DOHH2 (cell line): ENCODE data around the gene UBE2S.

ENCODE experiments used
- H3F3A ChIP-seq: fragments of 200-600 bp; sonication (generic), shearing (Covaris generic); 2 replicates; pipeline ENCODE4 v1.6.0; 2016; ENCODE audit warnings: antibody characterized with exemption, mild to moderate bottlenecking; ENCODE audit not compliant: control insufficient read depth, insufficient read depth
- H3K27ac ChIP-seq: fragments of 200-600 bp; sonication (generic); 2 replicates; pipeline ENCODE4 v1.5.1; 2014; ENCODE audit warnings: low read depth, mild to moderate bottlenecking, low read length, moderate library complexity
- H3K27me3 ChIP-seq: fragments of 200-600 bp; sonication (generic); 2 replicates; pipeline ENCODE4 v1.6.1; 2014; ENCODE audit warnings: mild to moderate bottlenecking, low read length, mixed read lengths; ENCODE audit not compliant: control insufficient read depth
- H3K36me3 ChIP-seq: fragments of 200-600 bp; sonication (generic); 2 replicates; pipeline ENCODE4 v1.6.1; 2014; ENCODE audit warnings: mild to moderate bottlenecking, low read length, moderate library complexity, mixed read lengths; ENCODE audit not compliant: control insufficient read depth
- H3K4me1 ChIP-seq: fragments of 200-600 bp; sonication (generic); 2 replicates; pipeline ENCODE4 v1.6.1; 2014; ENCODE audit warnings: mild to moderate bottlenecking, low read length, mixed read lengths; ENCODE audit not compliant: control insufficient read depth
- H3K4me2 ChIP-seq: fragments of 200-600 bp; sonication (generic); 2 replicates; pipeline ENCODE4 v1.6.0; 2014; ENCODE audit warnings: mild to moderate bottlenecking, low read length, moderate library complexity
- H3K4me3 ChIP-seq: fragments of 200-600 bp; sonication (generic); 2 replicates; pipeline ENCODE4 v1.5.1; 2014; ENCODE audit warnings: mild to moderate bottlenecking, low read length, mixed read lengths
- H3K79me2 ChIP-seq: fragments of 200-600 bp; sonication (generic); 2 replicates; pipeline ENCODE4 v1.6.1; 2014; ENCODE audit warnings: mild to moderate bottlenecking, low read length, mixed read lengths; ENCODE audit not compliant: control insufficient read depth
- H3K9me2 ChIP-seq: fragments of 200-600 bp; sonication (generic); replicated peaks from 2 replicates; pipeline ENCODE4 v1.6.1; 2014; ENCODE audit warnings: mild to moderate bottlenecking, low read length, mixed read lengths; ENCODE audit not compliant: control insufficient read depth
- H3K9me3 ChIP-seq: fragments of 200-600 bp; sonication (generic); 2 replicates; pipeline ENCODE4 v1.6.1; 2014; ENCODE audit warnings: antibody characterized with exemption, low read length, mixed read lengths; ENCODE audit not compliant: control insufficient read depth, insufficient read depth
- H4K20me1 ChIP-seq: fragments of 200-600 bp; sonication (generic); 2 replicates; pipeline ENCODE4 v1.6.0; 2014; ENCODE audit warnings: low read depth, mild to moderate bottlenecking, antibody characterized with exemption, low read length, moderate library complexity; ENCODE audit not compliant: control insufficient read depth, insufficient read depth
- EZH2phosphoT487 ChIP-seq: fragments of 200-600 bp; sonication (generic); IDR thresholded peaks from 2 replicates; pipeline ENCODE4 v1.6.1; 2017; ENCODE audit warnings: borderline replicate concordance, mild to moderate bottlenecking, antibody characterized with exemption, low read length, moderate library complexity, mixed read lengths
- TF ChIP-seq, protein P1 (sequence below): fragments of 200-600 bp; sonication (generic); IDR thresholded peaks from one replicate; pipeline ENCODE4 v1.5.1; 2014; ENCODE audit warnings: antibody characterized with exemption, mild to moderate bottlenecking, low read depth, low read length; ENCODE audit not compliant: poor library complexity, severe bottlenecking

UBE2S gene

DNA sequence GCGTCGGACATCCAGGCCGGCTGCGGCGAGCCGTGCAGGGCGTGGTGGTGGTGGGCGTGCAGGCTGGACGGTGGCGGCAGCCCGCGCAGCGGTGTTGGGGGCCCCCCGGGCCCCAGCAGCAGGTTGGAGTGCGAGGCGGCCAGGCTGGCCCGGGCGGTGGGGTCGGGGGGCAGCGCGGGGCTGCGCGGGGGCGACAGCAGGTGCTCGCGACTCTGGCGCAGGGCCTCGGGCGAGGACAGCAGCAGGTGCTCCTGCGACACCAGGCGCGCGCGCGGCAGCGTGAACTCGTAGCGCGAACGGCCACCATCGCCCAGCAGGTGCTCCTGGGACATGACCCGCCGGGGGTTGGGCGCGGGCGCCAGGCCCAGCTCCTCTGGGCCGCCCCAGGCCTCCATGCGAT is 25.7 kb upstream of the UBE2S start:
- H3K4me2 ChIP-seq: no peak overlapping the region
- no peaks in the 10 kb centered on the region for H4K20me1 ChIP-seq
- no peaks in the 10 kb centered on the region for H3K36me3 ChIP-seq
- no peaks in the 10 kb centered on the region for H3K9me2 ChIP-seq
- no peaks in the 10 kb centered on the region for H3K79me2 ChIP-seq
- H3K4me3 ChIP-seq: no peak overlapping the region
- H3K9me3 ChIP-seq: no peaks in the 10 kb centered on the region
- no peak overlapping the region for H3K27ac ChIP-seq
- no peak for TF ChIP-seq EZH2phosphoT487
- TF ChIP-seq, protein P1, sequence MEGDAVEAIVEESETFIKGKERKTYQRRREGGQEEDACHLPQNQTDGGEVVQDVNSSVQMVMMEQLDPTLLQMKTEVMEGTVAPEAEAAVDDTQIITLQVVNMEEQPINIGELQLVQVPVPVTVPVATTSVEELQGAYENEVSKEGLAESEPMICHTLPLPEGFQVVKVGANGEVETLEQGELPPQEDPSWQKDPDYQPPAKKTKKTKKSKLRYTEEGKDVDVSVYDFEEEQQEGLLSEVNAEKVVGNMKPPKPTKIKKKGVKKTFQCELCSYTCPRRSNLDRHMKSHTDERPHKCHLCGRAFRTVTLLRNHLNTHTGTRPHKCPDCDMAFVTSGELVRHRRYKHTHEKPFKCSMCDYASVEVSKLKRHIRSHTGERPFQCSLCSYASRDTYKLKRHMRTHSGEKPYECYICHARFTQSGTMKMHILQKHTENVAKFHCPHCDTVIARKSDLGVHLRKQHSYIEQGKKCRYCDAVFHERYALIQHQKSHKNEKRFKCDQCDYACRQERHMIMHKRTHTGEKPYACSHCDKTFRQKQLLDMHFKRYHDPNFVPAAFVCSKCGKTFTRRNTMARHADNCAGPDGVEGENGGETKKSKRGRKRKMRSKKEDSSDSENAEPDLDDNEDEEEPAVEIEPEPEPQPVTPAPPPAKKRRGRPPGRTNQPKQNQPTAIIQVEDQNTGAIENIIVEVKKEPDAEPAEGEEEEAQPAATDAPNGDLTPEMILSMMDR: no peak
- no peaks in the 10 kb centered on the region for H3K4me1 ChIP-seq
- H3F3A ChIP-seq: no peaks in the 10 kb centered on the region
- no peaks in the 10 kb centered on the region for H3K27me3 ChIP-seq

DNA sequence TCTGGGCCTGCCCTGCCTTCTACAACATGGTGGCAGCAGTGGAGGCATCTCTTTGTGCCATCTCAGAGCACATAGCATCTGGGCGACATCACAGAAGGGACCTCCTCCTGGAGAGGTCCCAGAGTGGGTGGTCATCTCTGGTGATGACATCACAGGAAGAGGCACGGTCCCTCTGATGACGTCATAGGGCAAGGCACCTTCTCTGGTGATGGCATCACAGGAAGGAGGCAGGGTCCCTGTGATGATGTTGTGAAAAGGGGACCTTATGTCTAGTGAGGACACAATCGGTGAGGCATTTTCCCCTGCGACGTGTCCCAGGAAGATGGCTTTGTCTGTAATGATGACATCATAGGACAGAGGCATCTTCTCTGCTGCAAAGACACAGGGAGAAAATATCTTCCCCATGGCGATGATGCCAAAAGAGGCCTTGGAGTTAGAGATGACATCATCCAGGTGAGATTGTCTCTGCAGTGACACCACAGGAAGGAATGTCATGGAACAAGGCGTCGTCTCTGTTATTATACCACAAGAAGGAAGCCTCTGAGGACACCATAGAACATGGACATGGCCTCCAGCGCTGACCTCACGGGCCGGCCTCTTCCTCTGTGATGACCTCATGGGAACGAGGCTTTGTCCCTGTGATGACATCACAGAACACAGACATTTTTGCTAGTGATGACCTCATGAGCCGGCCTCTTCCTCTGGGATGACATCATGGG is 24.8 kb upstream of the UBE2S start:
- Histone ChIP-seq H3K27me3 (no peaks in the 10 kb centered on the region), H3K4me2 (no peak overlapping the region), H4K20me1 (no peaks in the 10 kb centered on the region), H3K9me2 (no peaks in the 10 kb centered on the region), H3K36me3 (no peaks in the 10 kb centered on the region), H3K79me2 (no peaks in the 10 kb centered on the region), H3K4me3 (no peak overlapping the region), H3F3A (no peaks in the 10 kb centered on the region), H3K9me3 (no peaks in the 10 kb centered on the region), H3K4me1 (no peaks in the 10 kb centered on the region), H3K27ac (no peak overlapping the region)
- TF ChIP-seq, protein P1: no peak
- TF ChIP-seq EZH2phosphoT487: no peak

DNA sequence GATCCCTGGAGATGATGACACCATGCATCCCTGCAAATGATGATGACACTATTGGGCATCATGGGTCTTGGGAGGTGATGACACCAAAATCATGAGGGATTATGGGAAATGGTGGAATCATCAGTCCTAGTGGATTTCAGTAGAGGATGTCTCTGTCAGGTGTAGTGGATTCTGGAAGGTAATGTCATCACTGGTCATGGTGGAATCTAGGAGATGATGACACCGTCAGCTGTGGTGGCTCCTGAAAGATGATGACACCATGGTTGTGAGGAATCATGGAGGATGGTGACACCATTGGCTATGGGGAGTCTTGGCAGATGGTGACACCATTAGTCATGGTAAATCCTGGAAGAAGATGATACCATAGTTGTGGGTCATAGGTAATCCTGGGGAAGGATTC is 23.6 kb upstream of the UBE2S start:
- Histone ChIP-seq H3K9me3 (no peaks in the 10 kb centered on the region), H4K20me1 (no peaks in the 10 kb centered on the region), H3K4me1 (no peaks in the 10 kb centered on the region), H3K27ac (no peak overlapping the region), H3K4me2 (no peak overlapping the region), H3F3A (no peaks in the 10 kb centered on the region), H3K36me3 (no peaks in the 10 kb centered on the region), H3K79me2 (no peaks in the 10 kb centered on the region), H3K4me3 (no peak overlapping the region), H3K27me3 (no peaks in the 10 kb centered on the region), H3K9me2 (no peaks in the 10 kb centered on the region)
- TF ChIP-seq, protein P1: no peak
- TF ChIP-seq EZH2phosphoT487: no peak
